ENCODE data around the gene LSM4. TPM values are rescaled to one million over a fixed set of nuclear protein-coding genes. Genes with fewer than 3 reads are reported as not detected.
A peak's percentile ranks its signal among the peaks of the same experiment; 100 is the strongest.

Gene LSM4
- total and polyA plus RNA-seq, 2 donors from 2014 or later, result 87.7 to 245 TPM

GRCh38 chr19:18311502-18312091 lies 11.3 kb downstream of the LSM4 start:
- Histone ChIP-seq H3K4me1 (ENCODE audit: control insufficient read depth in 2 of 3, insufficient read depth in 2 of 3, low read depth in 1 of 3, low read length in 3 of 3) (peaks cover 0 to 6% (median 0%) of the 10 kb centered on the region in 3 donors), H3K9ac (ENCODE audit: low read length in 3 of 3) (no peak overlapping the region), H3K4me3 (ENCODE audit: low read length in 3 of 3) (no peak overlapping the region), H3K27ac (ENCODE audit: low read depth in 2 of 2, low read length in 2 of 2) (no peak overlapping the region), H3K9me3 (ENCODE audit: control insufficient read depth in 2 of 3, insufficient read depth in 1 of 3, low read length in 3 of 3) (no peaks in the 10 kb centered on the region), H3K27me3 (ENCODE audit: control insufficient read depth, insufficient read depth, low read length) (no peaks in the 10 kb centered on the region), H3K36me3 (ENCODE audit: control insufficient read depth in 2 of 3, insufficient read depth in 3 of 3, low read length in 3 of 3) (peaks cover 0 to 8% (median 3%) of the 10 kb centered on the region in 3 donors)
- DNase-seq (no peak), FAIRE-seq (no peak)
- intact Hi-C loops (cut with DNase I), result no loop called here
- TF ChIP-seq, protein P1, sequence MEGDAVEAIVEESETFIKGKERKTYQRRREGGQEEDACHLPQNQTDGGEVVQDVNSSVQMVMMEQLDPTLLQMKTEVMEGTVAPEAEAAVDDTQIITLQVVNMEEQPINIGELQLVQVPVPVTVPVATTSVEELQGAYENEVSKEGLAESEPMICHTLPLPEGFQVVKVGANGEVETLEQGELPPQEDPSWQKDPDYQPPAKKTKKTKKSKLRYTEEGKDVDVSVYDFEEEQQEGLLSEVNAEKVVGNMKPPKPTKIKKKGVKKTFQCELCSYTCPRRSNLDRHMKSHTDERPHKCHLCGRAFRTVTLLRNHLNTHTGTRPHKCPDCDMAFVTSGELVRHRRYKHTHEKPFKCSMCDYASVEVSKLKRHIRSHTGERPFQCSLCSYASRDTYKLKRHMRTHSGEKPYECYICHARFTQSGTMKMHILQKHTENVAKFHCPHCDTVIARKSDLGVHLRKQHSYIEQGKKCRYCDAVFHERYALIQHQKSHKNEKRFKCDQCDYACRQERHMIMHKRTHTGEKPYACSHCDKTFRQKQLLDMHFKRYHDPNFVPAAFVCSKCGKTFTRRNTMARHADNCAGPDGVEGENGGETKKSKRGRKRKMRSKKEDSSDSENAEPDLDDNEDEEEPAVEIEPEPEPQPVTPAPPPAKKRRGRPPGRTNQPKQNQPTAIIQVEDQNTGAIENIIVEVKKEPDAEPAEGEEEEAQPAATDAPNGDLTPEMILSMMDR (IDR thresholded peaks at IDR 0.05; ENCODE audit: borderline replicate concordance, extremely low read depth, insufficient read depth), result no peak

DNA sequence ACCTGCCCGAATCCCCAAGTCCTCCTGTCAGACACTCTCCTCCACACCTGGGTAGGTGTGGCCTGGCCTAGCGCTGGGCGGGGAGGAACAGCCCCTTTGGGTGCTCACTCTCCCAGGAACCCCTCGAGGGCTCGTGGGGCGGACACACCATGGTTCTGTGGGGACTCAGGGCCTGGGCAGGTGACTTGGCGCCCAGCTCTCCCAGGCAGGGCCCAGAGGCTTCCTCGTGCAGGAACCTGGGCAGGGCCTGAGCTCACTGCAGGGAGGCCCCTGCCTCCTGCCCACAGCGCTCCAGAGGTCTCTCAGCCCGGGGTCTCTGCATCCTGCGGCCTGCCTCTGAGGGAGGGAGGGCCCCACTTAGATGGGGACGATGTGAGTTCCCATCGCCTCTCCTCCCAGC lies 11.9 kb downstream of the LSM4 start:
- Histone ChIP-seq H3K4me1 (ENCODE audit: control insufficient read depth in 2 of 3, insufficient read depth in 2 of 3, low read depth in 1 of 3, low read length in 3 of 3) (peaks cover 0 to 12% (median 0%) of the 10 kb centered on the region in 3 donors), H3K4me3 (ENCODE audit: low read length in 3 of 3) (no peak overlapping the region), H3K9ac (ENCODE audit: low read length in 3 of 3) (no peak overlapping the region), H3K27me3 (ENCODE audit: control insufficient read depth, insufficient read depth, low read length) (no peaks in the 10 kb centered on the region), H3K27ac (ENCODE audit: low read depth in 2 of 2, low read length in 2 of 2) (no peak overlapping the region), H3K9me3 (ENCODE audit: control insufficient read depth in 2 of 3, insufficient read depth in 1 of 3, low read length in 3 of 3) (no peaks in the 10 kb centered on the region), H3K36me3 (ENCODE audit: control insufficient read depth in 2 of 3, insufficient read depth in 3 of 3, low read length in 3 of 3) (peaks cover 0 to 8% (median 3%) of the 10 kb centered on the region in 3 donors)
- no peak for FAIRE-seq
- DNase-seq, result no peak
- intact Hi-C loops (cut with DNase I), result no loop called here
- TF ChIP-seq, protein P1 (IDR thresholded peaks at IDR 0.05; ENCODE audit: borderline replicate concordance, extremely low read depth, insufficient read depth), result no peak

GRCh38 chr19:18310118-18310909 lies 12.6 kb downstream of the LSM4 start:
- Histone ChIP-seq H3K36me3 (ENCODE audit: control insufficient read depth in 2 of 3, insufficient read depth in 3 of 3, low read length in 3 of 3) (peaks cover 0 to 8% (median 3%) of the 10 kb centered on the region in 3 donors), H3K9me3 (ENCODE audit: control insufficient read depth in 2 of 3, insufficient read depth in 1 of 3, low read length in 3 of 3) (no peaks in the 10 kb centered on the region), H3K27ac (ENCODE audit: low read depth in 2 of 2, low read length in 2 of 2) (no peak overlapping the region), H3K4me3 (ENCODE audit: low read length in 3 of 3) (no peak overlapping the region), H3K9ac (ENCODE audit: low read length in 3 of 3) (no peak overlapping the region), H3K27me3 (ENCODE audit: control insufficient read depth, insufficient read depth, low read length) (no peaks in the 10 kb centered on the region), H3K4me1 (ENCODE audit: control insufficient read depth in 2 of 3, insufficient read depth in 2 of 3, low read depth in 1 of 3, low read length in 3 of 3) (peaks cover 0 to 15% (median 4%) of the 10 kb centered on the region in 3 donors)
- intact Hi-C loops (cut with DNase I), result no loop called here
- DNase-seq (peak in 1 of 5 donors; percentile 42), FAIRE-seq (no peak)
- TF ChIP-seq, protein P1 (IDR thresholded peaks at IDR 0.05; ENCODE audit: borderline replicate concordance, extremely low read depth, insufficient read depth), result no peak

Data from kidney (tissue), 14 donors.